ENCODE results near the gene CEBPZOS.

Gene CEBPZOS

GRCh38 chr2:37232131-37232933 lies 36.0 kb downstream of the CEBPZOS start:
- no peak for DNase-seq (ENCODE audit: low read depth)

- DNase-seq (ENCODE audit: low read depth): no peak
Measured at GRCh38 chr2:37243435-37243834, 47.1 kb downstream of the CEBPZOS start.

GRCh38 chr2:37244017-37244416 lies 47.7 kb downstream of the CEBPZOS start:
- no peak for DNase-seq (ENCODE audit: low read depth)

- no peak for DNase-seq (ENCODE audit: low read depth)
Measured at GRCh38 chr2:37244755-37245154, 48.5 kb downstream of the CEBPZOS start.

GRCh38 chr2:37246205-37246604 lies 49.9 kb downstream of the CEBPZOS start:
- DNase-seq (ENCODE audit: low read depth): no peak

- DNase-seq (ENCODE audit: low read depth): no peak
Measured at GRCh38 chr2:37250869-37251740, 54.8 kb downstream of the CEBPZOS start.
